Measurements from ENCODE around the gene GPX8. TPM values are rescaled to one million over a fixed set of nuclear protein-coding genes. Genes with fewer than 3 reads are reported as not detected.

Gene GPX8
- total and polyA plus RNA-seq, 10 of the 15 experiments (the other 5 are each of a cell fraction or from before 2014, with no cell fraction given) = 0.11 TPM; not detected in 9

- SMC1A ChIA-PET (ENCODE audit: uncharacterized antibody, unreplicated experiment) = interaction anchor here (1.2 to 1.7 kb wide), 3 partner anchors 202 to 630 kb away, joined by 3 to 13 read pairs (median 7); no protein-coding TSS in a partner anchor
- H3K9ac ChIP-seq (ENCODE audit: control insufficient read depth, insufficient read depth, low read length) = no peak overlapping the region
- CTCF ChIA-PET = interaction anchor here (0.8 to 3.8 kb wide), 15 partner anchors 8 to 629 kb away, joined by 3 to 38 read pairs (median 3); partner anchors contain the start of gene SNX18
- DNase-seq (ENCODE audit: low read depth, low spot score) (no peak), FAIRE-seq (no peak), ATAC-seq (no peak)
- no TSS peak for BruUV-seq (replicated peaks)
- no peaks in the 10 kb centered on the region for H4K20me1 ChIP-seq (ENCODE audit: control insufficient read depth, insufficient read depth)
- H3K79me2 ChIP-seq (ENCODE audit: control insufficient read depth, insufficient read depth, low read length) = no peaks in the 10 kb centered on the region
- TF ChIP-seq, protein P1, sequence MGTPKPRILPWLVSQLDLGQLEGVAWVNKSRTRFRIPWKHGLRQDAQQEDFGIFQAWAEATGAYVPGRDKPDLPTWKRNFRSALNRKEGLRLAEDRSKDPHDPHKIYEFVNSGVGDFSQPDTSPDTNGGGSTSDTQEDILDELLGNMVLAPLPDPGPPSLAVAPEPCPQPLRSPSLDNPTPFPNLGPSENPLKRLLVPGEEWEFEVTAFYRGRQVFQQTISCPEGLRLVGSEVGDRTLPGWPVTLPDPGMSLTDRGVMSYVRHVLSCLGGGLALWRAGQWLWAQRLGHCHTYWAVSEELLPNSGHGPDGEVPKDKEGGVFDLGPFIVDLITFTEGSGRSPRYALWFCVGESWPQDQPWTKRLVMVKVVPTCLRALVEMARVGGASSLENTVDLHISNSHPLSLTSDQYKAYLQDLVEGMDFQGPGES (IDR thresholded peaks at IDR 0.05) = no peak
- TF ChIP-seq, protein P2, sequence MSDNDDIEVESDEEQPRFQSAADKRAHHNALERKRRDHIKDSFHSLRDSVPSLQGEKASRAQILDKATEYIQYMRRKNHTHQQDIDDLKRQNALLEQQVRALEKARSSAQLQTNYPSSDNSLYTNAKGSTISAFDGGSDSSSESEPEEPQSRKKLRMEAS (IDR thresholded peaks at IDR 0.05; ENCODE audit: low read depth, low read length) = no peak
- TF ChIP-seq REST (IDR thresholded peaks at IDR 0.05; ENCODE audit: low read depth, low read length) (no peak), CHD1 (IDR thresholded peaks at IDR 0.05; ENCODE audit: low read depth, low read length) (no peak), MEF2B (IDR thresholded peaks at IDR 0.05; ENCODE audit: partially characterized antibody, poor library complexity, severe bottlenecking) (no peak), CEBPB (IDR thresholded peaks at IDR 0.05; ENCODE audit: borderline replicate concordance in 1 of 2, low read depth in 2 of 2, low read length in 2 of 2) (no peak), BCLAF1 (IDR thresholded peaks at IDR 0.05) (no peak), RAD51 (IDR thresholded peaks at IDR 0.05) (no peak), SMAD5 (IDR thresholded peaks at IDR 0.05; ENCODE audit: low read depth) (no peak)
- RAD21 ChIA-PET (ENCODE audit: unreplicated experiment) = interaction anchor here (1.6 to 1.7 kb wide), 2 partner anchors 202 to 240 kb away, joined by 4 to 7 read pairs; no protein-coding TSS in a partner anchor
- H3K4me3 ChIP-seq = no peak overlapping the region
- no peaks in the 10 kb centered on the region for H3K4me1 ChIP-seq (ENCODE audit: control insufficient read depth, insufficient read depth, low read length)
- POLR2A ChIA-PET = no interaction called here
- no peaks in the 10 kb centered on the region for H3K9me3 ChIP-seq (replicated peaks; ENCODE audit: control insufficient read depth, insufficient read depth, low read length)
- no peaks in the 10 kb centered on the region for H3K36me3 ChIP-seq (ENCODE audit: control insufficient read depth in 2 of 2, insufficient read depth in 2 of 2, low read length in 1 of 2)
- in situ Hi-C loops (cut with MboI) = no loop called here
- intact Hi-C loops (cut with micrococcal nuclease; ENCODE audit: unreplicated experiment) = loop anchor here (1.0 kb wide), 3 partner anchors 202 to 629 kb away; partner anchors contain the start of gene SNX18
- H3K27ac ChIP-seq (ENCODE audit: control insufficient read depth, insufficient read depth) = no peak overlapping the region
- H3K27me3 ChIP-seq (replicated peaks in 1 of 2; ENCODE audit: control insufficient read depth in 2 of 2, insufficient read depth in 2 of 2, low read length in 1 of 2) = 0 out of 4 replicates have a peak, but pooled peaks cover 0 to 2% of the 10 kb centered on the region in 2 experiments
- H2AFZ ChIP-seq (ENCODE audit: control insufficient read depth, low read depth, low read length) = no peak overlapping the region
- no peak overlapping the region for H3K4me2 ChIP-seq (ENCODE audit: control insufficient read depth, insufficient read depth)
- 36% methylated on average over 8 of the region's 8 CpGs for WGBS (ENCODE audit: insufficient coverage, insufficient replicate concordance, low lambda C conversion rate, missing lambda C conversion rate)
Measured at GRCh38 chr5:55146080-55146479, 13.9 kb upstream of the GPX8 start.

Measured in GM12878 (cell line).